ENCODE results near the gene LHFPL5.

The LHFPL5 gene

GRCh38 chr6:35798706-35799105 is 6.4 kb upstream of the LHFPL5 start:
- no peak overlapping the region for H3K4me3 ChIP-seq (replicated peaks; ENCODE audit: low read depth, low read length)
- no peak for TF ChIP-seq CTCF (IDR thresholded peaks at IDR 0.05; ENCODE audit: low read length, missing control alignments)
- no peak for DNase-seq (ENCODE audit: low read depth)

GRCh38 chr6:35801148-35801547 is 4.0 kb upstream of the LHFPL5 start:
- no peak for TF ChIP-seq CTCF (IDR thresholded peaks at IDR 0.05; ENCODE audit: low read length, missing control alignments)
- no peak for DNase-seq (ENCODE audit: low read depth)
- H3K4me3 ChIP-seq (replicated peaks; ENCODE audit: low read depth, low read length) = no peak overlapping the region

- H3K4me3 ChIP-seq (replicated peaks; ENCODE audit: low read depth, low read length) = no peak overlapping the region
- TF ChIP-seq CTCF (IDR thresholded peaks at IDR 0.05; ENCODE audit: low read length, missing control alignments) = no peak
- DNase-seq (ENCODE audit: low read depth) = peak; percentile 32
Measured at GRCh38 chr6:35808688-35809087, 3.5 kb downstream of the LHFPL5 start.

- no peak overlapping the region for H3K4me3 ChIP-seq (replicated peaks; ENCODE audit: low read depth, low read length)
- DNase-seq (ENCODE audit: low read depth) = no peak
- no peak for TF ChIP-seq CTCF (IDR thresholded peaks at IDR 0.05; ENCODE audit: low read length, missing control alignments)
Measured at GRCh38 chr6:35809809-35810208, 4.7 kb downstream of the LHFPL5 start.

- no peak for TF ChIP-seq CTCF (IDR thresholded peaks at IDR 0.05; ENCODE audit: low read length, missing control alignments)
- peak; percentile 70 for DNase-seq (ENCODE audit: low read depth)
- no peak overlapping the region for H3K4me3 ChIP-seq (replicated peaks; ENCODE audit: low read depth, low read length)
Measured at GRCh38 chr6:35810971-35811698, 6.0 kb downstream of the LHFPL5 start.

GRCh38 chr6:35811699-35811995 is 6.5 kb downstream of the LHFPL5 start:
- no peak for DNase-seq (ENCODE audit: low read depth)
- no peak overlapping the region for H3K4me3 ChIP-seq (replicated peaks; ENCODE audit: low read depth, low read length)
- no peak for TF ChIP-seq CTCF (IDR thresholded peaks at IDR 0.05; ENCODE audit: low read length, missing control alignments)

- no peak for DNase-seq (ENCODE audit: low read depth)
- H3K4me3 ChIP-seq (replicated peaks; ENCODE audit: low read depth, low read length) = no peak overlapping the region
- no peak for TF ChIP-seq CTCF (IDR thresholded peaks at IDR 0.05; ENCODE audit: low read length, missing control alignments)
Measured at GRCh38 chr6:35817515-35817914, 12.4 kb downstream of the LHFPL5 start.

Measured in fibroblast of pulmonary artery (primary cell).